SIG-M5 treated with dmso at 0.1 percent for 504 hours (cell line): ENCODE measurements around the gene TCAF2.
"Not testable (repeated sequence)": the region's sequence is repeated elsewhere in the genome, so short reads cannot be mapped to it uniquely, and the experiment has no call there.

ENCODE experiments used
- DNase-seq: peaks from one replicate; lab custom pipeline; 2025; ENCODE audit not compliant: unreplicated experiment; lab: John Stamatoyannopoulos, UW

TCAF2 gene

DNA sequence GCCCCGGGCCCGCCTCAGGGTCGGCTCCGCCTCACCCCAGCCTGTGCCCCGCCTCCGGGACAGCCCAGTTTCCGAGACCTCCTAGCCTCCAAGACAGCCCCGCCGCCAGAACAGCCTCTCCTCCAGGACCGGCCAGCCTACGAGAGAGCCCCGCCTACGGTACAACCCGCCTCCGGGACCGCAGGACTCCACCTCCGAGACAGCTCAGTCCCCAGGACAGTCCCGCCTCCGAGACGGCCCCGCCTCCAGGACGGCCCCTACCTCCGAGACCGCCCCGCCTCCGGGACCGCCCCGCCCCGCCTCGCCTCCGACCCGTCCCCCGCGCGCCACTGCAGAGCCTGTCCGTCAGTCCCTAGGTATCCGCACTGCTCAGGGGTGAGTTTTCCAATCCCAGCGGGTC, at the start of gene TCAF2:
Gene TCAF2 (plus strand): TSS at position 329 of the 400 bp plus-strand sequence.
- not testable (repeated sequence) for DNase-seq

DNA sequence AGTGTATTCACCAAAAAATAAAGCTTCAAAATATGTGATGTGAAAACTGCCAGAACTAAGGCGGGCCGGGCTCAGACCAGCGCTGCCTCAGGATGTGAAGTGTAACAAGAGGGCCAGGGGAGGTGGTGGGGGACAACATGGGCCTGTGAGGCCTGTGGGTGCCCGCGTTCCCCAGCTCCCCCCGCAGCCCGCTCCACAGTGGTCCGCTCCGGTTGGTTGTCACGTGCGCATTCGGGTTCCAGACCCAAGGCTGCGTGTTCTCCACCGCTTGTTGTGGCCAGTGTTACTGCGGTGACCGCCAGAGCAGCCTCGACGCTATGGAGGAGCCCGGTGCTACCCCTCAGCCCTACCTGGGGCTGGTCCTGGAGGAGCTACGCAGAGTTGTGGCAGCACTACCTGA, 49.3 kb upstream of the TCAF2 start, which contains the start of gene CTAGE15:
Gene CTAGE15 (plus strand): TSS at position 301 of the 400 bp plus-strand sequence. CDS start 17 bp downstream, at position 318.
- DNase-seq: not testable (repeated sequence)

DNA sequence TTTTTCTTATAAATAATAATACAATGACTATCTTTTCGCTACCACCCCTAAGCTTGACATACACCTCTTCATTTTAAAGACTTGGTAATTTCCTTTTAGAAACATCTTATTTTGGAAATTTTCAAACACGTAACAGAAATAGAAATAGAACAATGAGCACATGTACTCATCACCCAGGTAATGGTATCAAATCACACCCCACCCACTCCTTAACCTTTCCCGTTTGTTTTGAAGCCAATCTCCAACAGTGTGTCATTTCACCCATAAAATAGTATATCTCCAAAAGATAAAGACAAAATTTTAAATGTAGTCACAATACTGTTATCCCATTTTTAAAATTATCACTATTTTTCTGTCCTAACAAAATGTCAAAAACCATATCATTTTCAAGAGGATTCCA, 32.6 kb upstream of the TCAF2 start:
- DNase-seq: not testable (repeated sequence)

DNA sequence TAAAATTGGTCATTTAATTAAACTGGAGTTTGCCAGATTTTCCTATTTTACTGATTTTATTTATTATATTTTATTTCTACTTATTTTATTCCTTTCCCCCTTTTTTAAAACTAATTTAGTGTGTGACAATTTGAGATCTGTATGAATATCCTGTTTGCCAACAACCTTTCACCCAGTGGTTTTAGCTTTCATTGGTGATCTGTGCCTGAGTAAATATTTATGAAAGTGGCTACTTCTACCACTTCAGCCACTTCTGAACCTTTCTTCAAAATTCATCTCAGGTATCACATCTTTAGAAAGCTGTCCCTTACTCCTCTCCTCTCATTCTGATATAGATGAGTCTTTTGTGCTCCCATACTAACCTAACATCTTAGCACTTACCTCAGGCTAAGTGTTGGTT, 30.9 kb upstream of the TCAF2 start:
- not testable (repeated sequence) for DNase-seq

DNA sequence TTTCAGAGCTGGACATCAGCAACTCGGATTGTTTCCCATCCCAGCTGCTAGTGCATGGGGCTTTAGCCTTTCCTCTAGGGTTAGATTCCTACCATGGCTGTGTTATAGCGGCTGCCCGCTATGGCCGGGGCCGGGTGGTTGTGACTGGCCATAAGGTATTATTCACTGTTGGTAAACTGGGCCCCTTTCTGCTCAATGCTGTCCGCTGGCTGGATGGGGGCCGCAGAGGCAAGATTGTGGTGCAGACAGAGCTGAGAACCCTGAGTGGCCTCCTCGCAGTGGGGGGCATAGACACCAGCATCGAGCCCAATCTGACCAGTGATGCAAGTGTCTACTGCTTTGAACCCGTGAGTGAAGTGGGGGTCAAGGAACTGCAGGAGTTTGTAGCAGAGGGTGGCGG, 22.7 kb upstream of the TCAF2 start:
- not testable (repeated sequence) for DNase-seq

DNA sequence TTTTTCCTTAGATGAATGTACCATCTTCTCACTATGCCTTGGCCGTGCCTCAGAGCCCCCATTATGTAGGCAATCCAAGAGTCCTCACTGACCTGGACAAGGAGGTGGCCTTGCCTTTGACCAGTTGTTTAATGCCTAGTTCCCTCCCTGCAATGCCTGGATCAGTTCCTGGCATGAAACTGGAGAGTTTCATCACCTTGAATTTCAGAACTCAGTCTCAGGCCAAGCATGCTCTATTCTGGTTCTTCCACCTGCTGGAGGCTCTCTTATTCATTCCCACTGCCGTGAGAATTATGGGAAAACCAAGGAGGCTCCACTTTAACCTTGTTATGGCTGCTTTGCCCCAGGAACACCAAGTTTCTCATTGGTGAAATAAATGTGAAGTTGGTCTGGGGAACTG, 17.2 kb upstream of the TCAF2 start:
- DNase-seq: not testable (repeated sequence)

DNA sequence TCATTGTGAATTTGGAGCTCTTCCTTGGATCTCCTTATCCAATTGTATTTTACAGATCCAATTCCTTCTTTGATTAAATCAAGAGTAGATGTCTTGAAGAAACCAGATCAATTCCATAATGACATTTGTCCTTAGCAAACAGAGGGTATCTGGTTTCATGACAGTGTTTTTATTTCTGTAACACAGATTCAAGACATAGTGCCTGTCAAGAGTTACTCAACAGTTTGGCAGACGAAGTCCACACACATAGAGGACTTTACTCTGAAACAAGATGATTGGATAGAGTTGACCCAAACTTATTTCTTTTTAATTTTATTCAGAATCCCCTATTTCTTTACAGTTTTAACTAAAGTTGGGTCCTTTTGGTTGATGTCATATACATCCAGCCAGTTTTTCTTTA, 14.7 kb upstream of the TCAF2 start:
- DNase-seq: not testable (repeated sequence)

DNA sequence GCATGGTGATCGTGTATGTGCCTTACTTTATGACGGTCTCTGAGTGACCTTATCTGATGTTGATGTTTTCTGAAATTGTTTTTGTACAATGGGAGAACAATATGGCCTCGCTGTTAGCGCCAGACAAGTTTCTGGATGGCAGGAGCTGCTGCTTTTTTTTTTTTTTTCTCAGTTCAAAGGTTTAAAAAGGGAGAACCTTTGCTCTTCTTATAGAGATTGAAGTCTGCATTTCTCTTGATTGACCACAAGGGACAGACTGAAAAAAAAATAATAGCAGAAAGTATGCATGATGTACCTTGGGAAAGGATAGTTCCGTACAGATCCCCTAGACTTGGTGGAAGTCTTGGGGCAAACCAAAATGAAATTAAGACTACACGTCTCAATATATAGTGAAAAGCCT, 5.2 kb upstream of the TCAF2 start:
- not testable (repeated sequence) for DNase-seq

- not testable (repeated sequence) for DNase-seq
These were observed 3.6 kb upstream of the TCAF2 start for GRCh38 chr7:143617204-143617603.

GRCh38 chr7:143620058-143620457, 716 bp upstream of the TCAF2 start:
- DNase-seq: not testable (repeated sequence)

GRCh38 chr7:143621175-143621574, 401 bp downstream of the TCAF2 start:
- DNase-seq: not testable (repeated sequence)

DNA sequence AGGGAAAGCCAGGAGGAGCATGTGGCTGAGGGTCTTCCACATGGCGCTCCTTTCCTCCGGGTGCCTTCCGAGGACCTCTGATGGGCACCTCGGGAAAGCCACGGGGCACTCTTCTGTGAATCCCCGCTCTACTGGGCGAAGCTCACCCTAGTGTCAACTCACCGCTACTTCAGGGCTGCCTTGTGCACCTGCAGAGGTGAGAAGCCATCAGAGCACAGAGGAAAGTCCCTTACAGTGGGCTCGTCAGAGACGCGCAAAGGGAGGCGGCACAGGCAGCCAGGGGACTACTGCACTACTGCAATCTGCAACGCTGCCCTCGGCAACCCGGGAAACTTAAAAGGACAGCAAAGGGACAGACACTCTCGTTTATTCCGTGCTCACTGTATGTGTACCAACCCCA, 1.4 kb downstream of the TCAF2 start:
- DNase-seq: not testable (repeated sequence)

DNA sequence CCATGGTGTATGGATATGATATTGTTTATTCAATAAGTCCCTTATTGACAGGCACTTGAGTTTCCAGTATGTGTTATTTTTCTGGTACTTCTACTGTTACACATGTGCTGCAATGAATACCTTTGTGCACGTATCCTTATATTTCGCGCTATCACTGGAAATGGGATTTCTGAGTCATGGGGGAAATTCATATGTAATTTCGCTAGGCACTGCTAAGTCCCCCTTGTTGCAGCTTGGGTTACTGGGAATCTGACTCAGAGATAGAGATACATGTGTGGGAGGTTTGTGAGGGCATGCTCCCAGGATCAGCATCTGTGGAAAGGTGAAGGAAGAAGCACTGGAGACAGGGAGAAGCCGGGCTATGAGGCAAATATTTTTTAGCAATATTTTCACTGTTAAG, 9.9 kb downstream of the TCAF2 start:
- not testable (repeated sequence) for DNase-seq

DNA sequence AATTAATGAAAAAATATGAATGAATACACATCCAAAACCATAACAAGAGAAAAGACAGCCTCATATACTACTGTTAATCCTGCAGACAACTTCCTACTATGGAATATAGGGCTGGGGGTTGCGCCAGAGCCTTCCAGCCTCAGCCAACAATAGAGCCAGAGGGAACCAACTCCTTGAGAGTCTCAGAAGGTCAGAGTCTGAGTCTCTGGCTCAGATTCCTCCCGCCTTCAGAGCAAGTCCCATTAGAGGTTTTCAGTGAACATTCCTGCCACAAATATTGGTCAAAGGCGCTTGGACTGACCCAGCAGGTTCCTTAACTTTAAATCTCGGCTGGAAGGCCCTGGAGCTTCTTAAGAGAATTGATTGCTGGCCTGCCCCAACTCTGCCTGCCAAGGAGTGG, 11.7 kb downstream of the TCAF2 start:
- DNase-seq: not testable (repeated sequence)

DNA sequence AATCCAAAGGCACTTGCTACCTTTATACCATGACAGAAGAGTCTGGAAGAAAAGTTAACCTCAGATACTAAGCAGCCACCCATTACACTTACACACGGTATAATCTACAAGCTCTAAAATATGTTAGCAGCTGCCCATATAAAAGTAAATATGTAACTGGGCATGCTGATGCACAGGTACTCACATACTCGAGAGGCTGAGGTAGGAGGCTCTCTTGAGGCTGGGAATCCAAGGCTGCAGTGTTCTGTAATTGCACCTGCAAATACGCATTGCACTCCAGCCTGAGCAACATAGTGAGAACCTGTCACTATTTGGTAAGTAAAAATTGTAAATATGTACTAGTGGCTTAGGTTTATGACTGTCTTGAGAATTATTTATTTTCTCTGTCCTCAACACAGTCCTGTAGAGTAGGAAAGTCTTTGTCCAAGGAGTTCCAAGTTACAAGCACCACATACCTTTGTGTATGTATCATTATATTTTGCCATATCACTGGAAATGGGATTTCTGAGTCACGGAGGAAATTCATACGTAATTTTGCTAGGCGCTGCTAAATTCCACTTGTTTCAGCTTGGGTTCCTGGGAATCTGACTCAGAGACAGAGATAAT, 12.3 kb downstream of the TCAF2 start:
- DNase-seq: not testable (repeated sequence)

DNA sequence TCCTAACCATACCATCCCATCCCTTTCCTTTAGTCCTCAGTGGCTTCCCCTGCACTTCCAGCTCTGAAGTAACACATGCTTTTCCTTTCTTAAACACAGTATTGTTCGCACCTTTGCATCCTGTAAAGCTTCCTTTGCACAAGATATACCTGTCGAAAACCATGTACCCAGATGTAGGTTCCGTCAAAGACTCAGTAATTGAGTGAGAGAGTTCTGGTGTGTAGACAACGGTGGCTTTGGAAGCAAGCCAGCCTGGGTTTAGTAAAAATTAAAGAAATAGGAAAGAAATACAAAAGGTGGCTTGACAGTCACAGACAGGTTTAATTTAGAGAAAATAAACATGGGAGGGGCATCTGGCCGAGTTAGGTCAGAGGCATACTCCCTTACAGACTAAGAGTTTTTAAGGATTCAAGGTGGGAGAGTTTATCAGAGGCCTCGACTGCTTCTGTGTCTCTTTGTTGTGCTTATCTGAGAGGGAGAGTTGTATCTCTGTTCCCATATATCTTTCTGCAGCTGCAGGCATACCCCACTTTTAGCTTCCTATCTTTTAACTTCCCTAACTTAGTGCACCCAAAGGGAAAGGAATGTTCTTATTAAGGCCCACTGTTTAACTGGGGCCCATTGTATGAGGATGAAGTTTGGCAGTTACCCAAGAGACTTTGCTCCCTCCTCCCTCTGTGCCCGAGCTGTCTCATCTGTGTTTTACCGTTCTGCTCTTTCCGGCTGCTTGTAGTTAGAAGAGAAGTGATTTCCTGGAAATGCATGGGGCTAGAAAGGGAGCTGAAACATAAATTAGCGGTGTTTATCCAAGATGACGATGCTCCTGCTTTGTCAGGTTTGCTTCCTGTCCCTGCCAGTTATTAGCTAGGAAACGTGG, 14.8 kb downstream of the TCAF2 start:
- DNase-seq: not testable (repeated sequence)

- not testable (repeated sequence) for DNase-seq
These were observed 18.6 kb downstream of the TCAF2 start for GRCh38 chr7:143639372-143639771.

DNA sequence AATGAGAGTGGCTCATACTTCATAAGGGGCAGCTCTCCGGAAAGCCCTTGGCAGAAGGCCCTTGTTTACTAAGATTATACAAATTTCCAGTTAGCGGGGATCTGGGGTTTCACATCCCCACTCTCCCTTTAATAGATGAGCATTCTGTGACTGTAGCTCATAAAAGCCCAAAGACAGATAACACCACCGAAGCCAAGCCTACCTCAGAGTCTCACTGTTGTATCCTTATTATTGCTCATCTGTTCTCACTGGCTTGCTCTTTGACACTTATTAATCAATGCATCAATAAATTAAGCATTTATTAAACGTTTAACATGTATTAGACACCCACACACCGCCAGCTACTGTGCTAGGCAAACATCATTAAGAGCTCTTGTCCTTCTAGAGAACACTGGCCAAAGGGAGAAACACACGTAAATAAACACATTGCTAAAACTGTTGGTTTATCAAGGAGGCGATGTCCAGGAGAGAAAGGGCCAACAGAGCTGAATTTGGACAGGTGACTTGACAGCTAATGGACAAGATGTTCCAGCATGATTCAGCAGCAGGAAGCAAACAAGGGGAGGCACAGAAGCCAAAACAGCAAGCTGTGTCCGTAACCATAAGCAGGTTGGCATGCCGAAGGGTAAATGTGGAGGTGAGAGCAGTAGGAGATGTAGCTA, 19.9 kb downstream of the TCAF2 start:
- not testable (repeated sequence) for DNase-seq

DNA sequence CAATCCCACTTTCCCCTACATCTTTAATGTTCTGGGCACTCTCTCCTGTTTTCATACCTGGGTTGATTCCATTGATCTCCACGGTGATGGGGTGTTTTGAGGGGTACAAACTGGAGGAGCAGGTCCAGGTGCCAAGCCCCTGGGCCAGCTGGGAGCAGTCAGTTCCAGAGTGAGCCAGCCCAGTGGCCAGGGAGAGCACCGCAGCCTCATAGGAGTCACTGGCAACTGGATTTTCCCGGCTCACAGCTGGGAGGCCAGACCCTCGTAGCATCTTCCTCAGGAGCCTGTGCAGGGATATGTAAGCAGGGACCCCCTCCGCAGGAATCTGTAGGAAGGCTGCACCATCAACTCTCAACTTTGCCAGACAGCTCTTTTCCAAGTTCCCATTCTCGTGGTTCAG, 25.8 kb downstream of the TCAF2 start:
- DNase-seq: not testable (repeated sequence)

GRCh38 chr7:143649902-143650301, 29.1 kb downstream of the TCAF2 start:
- DNase-seq: not testable (repeated sequence)

- not testable (repeated sequence) for DNase-seq
These were observed 29.7 kb downstream of the TCAF2 start for GRCh38 chr7:143650447-143650846.
